Smooth muscle cell (in vitro differentiated cells): Measurements from ENCODE around the gene CAND1. TPM values are rescaled to one million over a fixed set of nuclear protein-coding genes. Genes with fewer than 3 reads are reported as not detected.

Source experiments
- DNase-seq: peaks from one replicate; lab custom pipeline; 2025; ENCODE audit not compliant: unreplicated experiment; lab: John Stamatoyannopoulos, UW
- H2AFZ ChIP-seq: fragments of 200-600 bp; sonication (generic); 2 replicates; pipeline ENCODE4 v1.6.0; 2016; ENCODE audit warnings: antibody characterized with exemption, low read depth, mild to moderate bottlenecking
- H3F3A ChIP-seq: fragments of 200-600 bp; sonication (generic); 2 replicates; pipeline ENCODE4 v1.6.0; 2017; ENCODE audit warnings: antibody characterized with exemption, low read depth
- H3K27ac ChIP-seq: fragments of 200-600 bp; sonication (generic); 2 replicates; pipeline ENCODE4 v1.5.1; 2016; ENCODE audit warnings: low read depth, mild to moderate bottlenecking
- H3K27me3 ChIP-seq: fragments of 200-600 bp; sonication (generic); 2 replicates; pipeline ENCODE4 v1.6.1; 2016; ENCODE audit warnings: low read depth, mild to moderate bottlenecking
- H3K36me3 ChIP-seq: fragments of 200-600 bp; sonication (generic); 2 replicates; pipeline ENCODE4 v1.5.1; 2016; ENCODE audit warnings: low read depth
- H3K4me1 ChIP-seq: fragments of 200-600 bp; sonication (generic); 2 replicates; pipeline ENCODE4 v1.5.1; 2016; ENCODE audit warnings: low read depth
- H3K4me2 ChIP-seq: fragments of 200-600 bp; sonication (generic); 2 replicates; pipeline ENCODE4 v1.6.0; 2016; ENCODE audit warnings: mild to moderate bottlenecking
- H3K4me3 ChIP-seq: fragments of 200-600 bp; sonication (generic); 2 replicates; pipeline ENCODE4 v1.5.1; 2016; ENCODE audit warnings: mild to moderate bottlenecking
- H3K79me2 ChIP-seq: fragments of 200-600 bp; sonication (generic); 2 replicates; pipeline ENCODE4 v1.6.0; 2016; ENCODE audit warnings: low read depth, mild to moderate bottlenecking
- H3K9ac ChIP-seq: fragments of 200-600 bp; sonication (generic); 2 replicates; pipeline ENCODE4 v1.6.0; 2016; ENCODE audit warnings: low read depth
- H3K9me3 ChIP-seq: fragments of 200-600 bp; sonication (generic); replicated peaks from 2 replicates; pipeline ENCODE4 v1.5.1; 2016; ENCODE audit warnings: low read depth
- H4K20me1 ChIP-seq: fragments of 200-600 bp; sonication (generic); 2 replicates; pipeline ENCODE4 v1.6.0; 2016; ENCODE audit warnings: low read depth
- WGBS: methylation state at CpG from one replicate; pipeline ENCODE4 v1.1.7; 2016; ENCODE audit warnings: low lambda C conversion rate; 5-methylcytosine and 5-hydroxymethylcytosine counted together
- polyA plus RNA-seq: library from polyadenylated mRNA; unstranded; fragments of >200 nt; fragmentation: Nextera tagmentation; extraction: Ambion mirVana; gene quantifications from 2 replicates; pipeline ENCODE4 v1.2.1, GENCODE V29; 2016
- total RNA-seq: library from RNA; depleted of rRNA; stranded (reverse); fragments of >200 nt; gene quantifications from 2 replicates; pipeline ENCODE4 v1.2.3, GENCODE V29; 2014
- TF ChIP-seq, protein P1 (sequence below): fragments of 200-600 bp; sonication (generic); IDR thresholded peaks from 2 replicates; pipeline ENCODE4 v1.5.1; 2017; ENCODE audit warnings: borderline replicate concordance, mild to moderate bottlenecking, antibody characterized with exemption; ENCODE audit not compliant: insufficient read depth, poor library complexity, severe bottlenecking

CAND1 gene
- total and polyA plus RNA-seq, 2 experiments from 2014 or later, result 122 to 123 TPM

DNA sequence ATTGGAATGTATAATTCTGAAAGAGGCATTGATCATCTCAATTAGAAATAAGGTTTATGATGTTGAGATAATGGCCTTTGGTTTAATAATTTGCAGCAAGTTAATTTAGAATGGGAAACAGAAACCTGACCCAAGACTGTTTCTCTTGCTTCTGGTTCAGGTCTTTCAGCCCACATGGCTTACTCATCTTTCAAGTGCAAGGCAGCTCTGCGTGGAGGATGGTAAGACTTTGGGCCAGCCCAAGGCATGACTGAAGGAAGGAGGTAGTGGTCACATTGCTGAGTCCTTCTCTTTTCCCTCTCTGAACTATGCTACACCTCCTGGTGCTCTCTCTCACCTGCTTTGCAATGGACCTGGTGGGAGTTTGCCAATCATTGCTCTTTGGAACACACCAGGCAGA is 98.7 kb downstream of the CAND1 start:
- Histone ChIP-seq H3K36me3 (no peaks in the 10 kb centered on the region), H3K4me2 (no peak overlapping the region), H3K4me3 (no peak overlapping the region), H3K27me3 (no peaks in the 10 kb centered on the region), H3F3A (no peaks in the 10 kb centered on the region), H3K9ac (no peak overlapping the region), H2AFZ (no peak overlapping the region), H4K20me1 (no peaks in the 10 kb centered on the region), H3K9me3 (no peaks in the 10 kb centered on the region), H3K27ac (no peak overlapping the region), H3K79me2 (no peaks in the 10 kb centered on the region), H3K4me1 (no peaks in the 10 kb centered on the region)
- DNase-seq, result no peak
- TF ChIP-seq, protein P1, sequence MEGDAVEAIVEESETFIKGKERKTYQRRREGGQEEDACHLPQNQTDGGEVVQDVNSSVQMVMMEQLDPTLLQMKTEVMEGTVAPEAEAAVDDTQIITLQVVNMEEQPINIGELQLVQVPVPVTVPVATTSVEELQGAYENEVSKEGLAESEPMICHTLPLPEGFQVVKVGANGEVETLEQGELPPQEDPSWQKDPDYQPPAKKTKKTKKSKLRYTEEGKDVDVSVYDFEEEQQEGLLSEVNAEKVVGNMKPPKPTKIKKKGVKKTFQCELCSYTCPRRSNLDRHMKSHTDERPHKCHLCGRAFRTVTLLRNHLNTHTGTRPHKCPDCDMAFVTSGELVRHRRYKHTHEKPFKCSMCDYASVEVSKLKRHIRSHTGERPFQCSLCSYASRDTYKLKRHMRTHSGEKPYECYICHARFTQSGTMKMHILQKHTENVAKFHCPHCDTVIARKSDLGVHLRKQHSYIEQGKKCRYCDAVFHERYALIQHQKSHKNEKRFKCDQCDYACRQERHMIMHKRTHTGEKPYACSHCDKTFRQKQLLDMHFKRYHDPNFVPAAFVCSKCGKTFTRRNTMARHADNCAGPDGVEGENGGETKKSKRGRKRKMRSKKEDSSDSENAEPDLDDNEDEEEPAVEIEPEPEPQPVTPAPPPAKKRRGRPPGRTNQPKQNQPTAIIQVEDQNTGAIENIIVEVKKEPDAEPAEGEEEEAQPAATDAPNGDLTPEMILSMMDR, result no peak
- WGBS, result 59% methylated on average over 1 of the region's 1 CpG
